GM21390 (cell line): ENCODE data around the gene TCOF1.

Source experiments
- ATAC-seq: cut with Tn5 transposase; IDR thresholded peaks from one replicate; pipeline ENCODE4 v1.9.1; 2021; ENCODE audit not compliant: unreplicated experiment

TCOF1 gene

GRCh38 chr5:150357326-150358260, at the start of gene TCOF1:
Gene TCOF1 (plus strand): TSS chr5:150357697. CDS start chr5:150357747, 50 bp downstream.
- ATAC-seq: peak; percentile 88

- no peak for ATAC-seq
These were observed 48.2 kb upstream of the TCOF1 start for GRCh38 chr5:150309101-150309885.

- no peak for ATAC-seq
These were observed 47.6 kb upstream of the TCOF1 start for GRCh38 chr5:150309886-150310239.

DNA sequence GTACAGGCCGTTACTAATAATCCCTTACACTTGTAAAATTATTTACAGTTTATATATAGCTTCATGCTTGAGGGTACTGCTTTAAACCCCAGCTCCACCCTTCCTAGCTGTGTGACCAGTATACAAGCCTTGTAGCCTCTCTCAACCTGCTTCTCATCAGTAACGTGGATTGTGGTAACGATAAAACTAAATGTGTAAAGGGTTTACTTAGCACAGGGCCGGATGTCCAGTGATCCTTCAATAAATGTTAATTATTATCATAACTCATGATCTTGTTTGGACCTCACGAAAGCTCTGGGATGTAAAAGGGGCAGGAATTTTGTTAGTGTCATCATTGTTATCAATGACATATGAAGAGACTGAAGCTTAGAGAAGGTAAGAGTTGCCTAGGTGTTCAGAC, 47.3 kb upstream of the TCOF1 start:
- ATAC-seq: no peak

- no peak for ATAC-seq
These were observed 46.3 kb upstream of the TCOF1 start for GRCh38 chr5:150311015-150311692.

DNA sequence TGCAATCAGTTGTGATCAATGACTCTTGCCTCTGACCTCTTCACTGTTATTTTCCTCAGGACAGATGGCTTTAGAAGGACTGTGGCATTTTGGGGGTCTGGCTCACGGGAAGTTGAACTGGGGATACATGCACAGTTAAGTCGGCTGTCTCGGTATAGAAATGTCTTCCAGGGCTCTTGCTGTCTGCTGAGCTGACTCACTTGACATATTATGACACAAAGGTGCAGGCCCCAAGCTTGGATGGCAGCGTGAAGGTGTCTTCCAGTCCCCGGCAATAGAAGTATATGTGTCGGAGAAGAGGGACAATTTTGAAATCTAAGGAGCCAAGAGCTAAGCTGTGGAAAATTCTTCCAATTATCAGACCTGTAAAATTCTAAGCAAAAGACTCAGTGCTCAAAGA, 45.0 kb upstream of the TCOF1 start:
- no peak for ATAC-seq

DNA sequence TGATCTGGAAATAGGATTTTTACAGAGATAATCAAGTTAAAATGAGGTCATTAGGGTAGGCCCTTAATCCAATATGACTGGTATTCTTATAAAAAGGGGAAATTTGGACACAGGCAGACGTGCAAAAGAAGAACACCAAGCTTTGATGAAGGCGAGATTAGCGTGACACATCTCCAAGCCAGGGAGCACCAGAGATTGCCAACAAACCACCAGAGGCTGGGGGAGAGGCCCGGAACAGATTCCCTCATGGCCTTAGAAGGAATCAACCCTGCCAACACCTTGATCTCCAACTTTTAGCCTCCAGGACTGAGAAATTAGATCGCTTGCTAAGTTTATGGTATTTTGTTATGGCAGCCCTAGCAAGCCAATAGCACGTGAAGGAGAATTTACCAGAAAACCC, 44.0 kb upstream of the TCOF1 start:
- ATAC-seq: no peak

DNA sequence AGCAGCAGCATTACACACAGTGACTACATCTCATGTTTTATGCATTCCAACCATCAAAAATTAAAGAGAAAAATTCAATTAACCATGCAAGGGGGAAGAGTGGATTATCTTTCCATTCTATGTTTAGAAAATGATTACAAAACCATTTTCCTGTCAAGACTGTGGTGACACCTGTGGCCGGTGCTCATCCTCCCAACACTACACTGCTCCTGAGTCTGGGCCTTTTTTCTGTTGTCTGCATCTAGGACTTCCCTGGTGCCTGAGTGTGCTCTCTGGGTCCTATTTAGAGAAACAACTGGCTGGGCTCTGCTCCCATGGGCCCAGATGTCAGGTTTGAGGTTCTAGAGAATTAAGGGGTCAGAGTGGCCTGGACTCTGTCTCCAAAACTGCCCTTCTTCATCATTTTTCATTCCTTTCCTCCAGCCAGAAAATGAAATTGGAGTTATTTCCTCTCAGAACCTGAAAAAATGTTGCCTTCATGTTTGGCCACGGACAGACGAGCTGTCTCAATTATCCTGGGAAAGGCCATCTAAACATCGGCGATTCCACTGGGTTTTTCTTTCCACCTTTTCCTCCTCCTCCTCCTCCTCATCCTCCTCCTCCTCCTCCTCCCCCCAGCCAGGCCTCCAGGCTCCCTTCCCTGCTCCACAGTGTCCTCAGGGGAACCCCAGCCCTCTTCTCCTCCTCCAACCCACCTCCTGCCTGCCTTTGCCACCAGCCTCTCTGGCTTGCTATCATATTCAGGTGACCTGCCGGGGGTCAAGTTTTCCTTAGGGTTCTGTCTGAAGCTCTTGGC, 43.4 kb upstream of the TCOF1 start:
- no peak for ATAC-seq

GRCh38 chr5:150315245-150315644, 42.3 kb upstream of the TCOF1 start:
- no peak for ATAC-seq

DNA sequence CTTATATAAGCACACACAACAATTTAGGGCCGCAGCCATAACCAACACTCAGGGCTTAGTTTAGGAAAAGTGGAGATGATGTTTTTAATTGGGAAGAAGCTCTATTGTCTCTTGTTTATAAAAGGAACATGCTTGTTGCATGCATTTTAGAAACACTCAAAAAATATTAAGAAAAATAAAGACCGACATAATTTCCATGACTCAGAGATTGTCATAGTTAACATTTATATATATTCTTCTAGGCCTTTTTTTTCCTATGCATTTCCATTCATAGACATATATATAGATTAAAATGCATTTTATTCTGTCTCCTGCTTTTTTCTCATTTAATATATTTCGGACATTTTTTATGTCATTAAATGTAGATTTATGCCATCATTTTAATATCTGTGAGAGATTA, 41.2 kb upstream of the TCOF1 start:
- ATAC-seq: no peak

- ATAC-seq: no peak
These were observed 40.2 kb upstream of the TCOF1 start for GRCh38 chr5:150317048-150318003.

GRCh38 chr5:150318613-150319483, 38.6 kb upstream of the TCOF1 start:
- no peak for ATAC-seq

DNA sequence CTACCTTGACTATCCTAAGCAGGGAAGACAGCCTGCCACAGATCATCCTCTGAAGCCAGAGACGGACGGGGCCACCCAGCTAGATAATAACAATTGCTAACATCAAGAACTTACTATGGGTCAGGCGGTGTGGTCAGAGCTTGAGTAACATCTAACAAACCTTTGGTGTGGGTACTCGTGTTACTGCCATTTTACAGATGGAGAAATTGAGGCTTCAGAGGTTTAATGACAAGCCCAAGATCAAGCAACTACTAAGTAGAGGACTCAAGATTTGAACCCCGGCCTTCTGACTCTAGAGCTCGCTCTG, 38.1 kb upstream of the TCOF1 start:
- ATAC-seq: no peak

GRCh38 chr5:150320044-150320613, 37.4 kb upstream of the TCOF1 start:
- ATAC-seq: no peak

GRCh38 chr5:150321211-150321610, 36.3 kb upstream of the TCOF1 start:
- no peak for ATAC-seq

GRCh38 chr5:150321784-150322183, 35.7 kb upstream of the TCOF1 start:
- ATAC-seq: no peak

DNA sequence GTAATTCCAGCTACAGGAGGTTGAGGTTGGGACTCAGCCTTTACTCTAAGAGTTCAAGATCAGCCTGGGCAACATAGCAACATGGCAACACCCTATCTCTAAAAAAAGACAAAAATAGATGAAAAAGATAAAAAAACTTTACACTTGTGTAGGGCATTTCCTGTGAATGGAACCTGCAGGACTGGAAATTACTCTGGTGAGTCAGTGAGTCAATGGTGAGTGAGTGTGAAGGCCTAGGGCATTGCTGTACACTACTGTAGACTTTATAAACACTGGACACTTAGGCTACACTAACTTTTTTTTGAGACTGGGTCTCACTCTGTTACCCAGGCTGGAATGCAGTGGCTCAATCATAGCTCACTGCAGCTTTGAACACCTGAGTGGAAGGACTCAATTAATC, 35.3 kb upstream of the TCOF1 start:
- ATAC-seq: no peak

DNA sequence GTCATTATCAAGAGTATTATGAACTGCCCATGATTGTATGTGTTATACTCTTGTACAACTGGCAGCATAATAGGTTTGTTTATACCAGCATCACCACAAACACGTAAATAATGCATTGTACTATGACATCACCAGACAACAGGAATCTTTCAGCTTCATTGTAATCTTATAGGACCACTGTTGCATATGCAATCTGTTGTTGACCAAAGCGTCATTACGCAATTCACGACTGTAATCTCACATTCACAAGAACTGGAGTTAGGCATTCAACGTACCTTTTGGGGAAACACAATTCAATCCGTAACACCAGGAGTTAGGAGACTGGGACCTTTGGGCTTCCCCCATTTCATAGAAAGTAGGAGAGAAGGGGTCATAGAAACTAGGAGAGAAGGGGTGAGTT, 34.4 kb upstream of the TCOF1 start:
- ATAC-seq: no peak

GRCh38 chr5:150323819-150324218, 33.7 kb upstream of the TCOF1 start:
- no peak for ATAC-seq
